ENCODE data around the gene RPS6KC1. TPM values are rescaled to one million over a fixed set of nuclear protein-coding genes. Genes with fewer than 3 reads are reported as not detected.
"Not testable (repeated sequence)": the region's sequence is repeated elsewhere in the genome, so short reads cannot be mapped to it uniquely, and the experiment has no call there.

RPS6KC1 gene
- total RNA-seq, 2 donors from 2014 or later, result 20.2 to 23.5 TPM

DNA sequence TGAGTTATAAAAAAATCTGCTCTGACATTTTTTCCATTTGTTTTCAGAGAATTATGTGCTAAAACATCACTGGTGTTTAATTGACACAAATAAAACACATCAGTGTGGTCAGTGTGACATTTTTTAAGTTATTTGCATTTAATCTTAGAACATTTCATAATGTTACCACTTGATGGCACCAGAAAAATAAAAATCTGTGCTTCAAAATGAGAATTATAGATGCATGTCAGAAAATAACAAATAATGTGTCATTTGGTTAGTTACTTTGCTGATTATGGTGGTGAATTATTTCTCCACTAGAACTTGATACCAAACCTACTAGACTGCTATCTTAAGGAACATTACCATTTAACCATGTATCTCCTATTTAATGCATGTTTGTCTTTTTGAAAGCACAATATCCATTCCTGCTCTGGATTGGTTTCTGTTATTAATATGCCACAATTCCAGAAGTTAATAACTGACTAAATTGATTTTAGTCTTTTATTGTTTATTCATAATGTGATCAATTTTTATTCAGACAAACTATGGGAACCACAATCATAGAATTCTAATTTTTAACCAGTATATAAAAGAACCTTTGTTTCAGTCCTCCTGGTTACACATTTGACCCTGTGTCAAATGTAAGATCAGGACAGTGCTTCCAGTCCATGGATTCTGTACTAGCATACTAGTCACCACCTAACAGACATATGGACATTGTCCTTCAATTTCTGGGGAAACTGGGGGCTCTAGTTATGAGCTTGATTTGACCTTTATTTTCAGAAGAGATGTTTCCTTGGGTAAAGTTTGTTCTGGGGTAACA is 81.0 kb downstream of the RPS6KC1 start:
- no peak for DNase-seq (ENCODE audit: low spot score)
- intact Hi-C loops (cut with DNase I), result no loop called here

DNA sequence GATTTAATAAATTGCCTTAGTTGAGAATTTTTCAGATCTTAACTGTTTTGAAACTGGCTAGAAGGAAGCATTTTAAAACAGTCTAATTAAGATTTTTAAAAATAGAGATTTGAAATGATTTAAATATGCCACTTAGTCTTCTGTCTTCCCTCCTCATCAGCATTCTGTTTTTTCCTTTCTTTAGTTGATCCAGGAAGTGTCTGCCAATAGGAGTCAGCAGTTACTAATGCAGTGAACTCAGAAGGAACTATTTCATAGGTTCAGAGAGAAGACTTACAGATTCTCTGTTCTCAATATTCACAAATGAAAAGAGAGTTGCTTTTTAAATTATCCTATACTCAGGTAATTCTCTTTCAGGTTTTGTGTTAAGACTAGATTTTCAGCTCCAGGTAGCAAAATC is 84.5 kb downstream of the RPS6KC1 start:
- intact Hi-C loops (cut with DNase I), result no loop called here

DNA sequence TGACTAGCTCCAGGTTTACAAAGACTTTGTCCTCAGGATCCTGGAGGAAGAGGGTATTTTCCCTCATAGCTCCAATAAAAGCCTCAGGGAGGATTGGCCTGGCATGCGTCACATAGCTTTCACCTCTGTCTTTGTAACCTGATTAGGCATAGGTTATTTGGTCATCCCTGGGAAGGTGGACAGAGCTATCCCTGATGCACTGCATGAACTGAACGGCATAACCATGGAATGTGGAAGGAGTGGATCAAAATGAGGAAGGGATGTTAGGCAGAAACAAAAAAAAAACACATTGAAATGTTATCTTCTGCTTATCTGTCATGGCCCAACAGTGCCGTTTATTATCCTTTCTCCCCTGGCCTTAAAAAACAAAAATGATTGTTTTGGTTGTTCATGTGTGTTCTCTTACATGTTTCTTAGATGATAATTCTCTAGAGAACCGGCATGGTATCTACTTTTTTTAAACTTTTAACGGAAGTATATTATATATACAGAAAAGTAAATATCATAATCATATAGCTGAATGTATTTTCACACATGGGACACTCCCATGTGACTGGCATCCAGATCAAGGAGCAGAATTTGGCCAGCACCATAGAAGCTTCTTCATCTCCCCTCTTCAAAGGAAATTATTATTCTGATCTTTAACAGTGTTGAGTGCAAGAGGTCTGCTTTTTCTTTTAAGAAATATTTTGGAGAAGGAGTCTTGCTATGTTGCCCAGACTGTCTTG is 85.3 kb downstream of the RPS6KC1 start:
- DNase-seq (ENCODE audit: low spot score), result no peak
- intact Hi-C loops (cut with DNase I), result no loop called here

More for the DNA sequence above, 84.5 kb downstream of the RPS6KC1 start:
- no peak for DNase-seq (ENCODE audit: low spot score)

DNA sequence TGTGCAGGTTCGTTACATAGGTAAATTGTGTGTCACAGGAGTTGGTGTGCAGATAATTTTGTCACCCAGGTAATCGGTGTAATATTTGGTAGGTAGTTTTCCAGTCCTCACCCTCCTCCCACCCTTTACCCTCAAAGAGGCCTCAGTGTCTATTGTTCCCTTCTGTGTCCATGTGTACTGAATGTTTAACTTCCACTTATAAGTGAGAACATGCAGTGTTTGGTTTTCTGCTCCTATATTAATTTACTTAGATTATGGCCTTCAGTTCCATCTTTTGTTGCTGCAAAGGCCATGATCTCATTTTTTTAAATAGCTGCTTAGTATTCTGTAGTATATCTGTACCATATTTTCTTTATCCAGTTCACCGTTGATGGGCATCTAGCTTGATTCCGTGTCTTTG is 87.3 kb downstream of the RPS6KC1 start:
- intact Hi-C loops (cut with DNase I), result no loop called here
- DNase-seq (ENCODE audit: low spot score), result no peak

DNA sequence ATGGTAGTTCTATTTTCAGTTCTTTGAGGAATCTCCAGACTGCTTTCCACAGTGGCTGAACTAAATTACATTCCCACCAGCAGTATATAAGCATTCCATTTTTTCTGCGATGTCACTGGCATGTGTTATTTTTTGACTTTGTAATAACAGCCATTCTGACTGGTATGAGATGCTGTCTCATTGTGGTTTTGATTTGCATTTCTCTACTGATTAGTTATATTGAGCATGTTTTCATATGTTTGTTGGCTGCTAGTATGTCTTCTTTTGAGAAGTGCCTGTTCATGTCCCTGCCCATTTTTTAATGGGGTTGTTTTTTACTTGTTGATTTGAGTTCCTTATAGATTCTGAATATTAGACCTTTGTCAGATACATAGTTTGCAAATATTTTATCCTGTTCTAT is 87.9 kb downstream of the RPS6KC1 start:
- intact Hi-C loops (cut with DNase I), result no loop called here
- no peak for DNase-seq (ENCODE audit: low spot score)

DNA sequence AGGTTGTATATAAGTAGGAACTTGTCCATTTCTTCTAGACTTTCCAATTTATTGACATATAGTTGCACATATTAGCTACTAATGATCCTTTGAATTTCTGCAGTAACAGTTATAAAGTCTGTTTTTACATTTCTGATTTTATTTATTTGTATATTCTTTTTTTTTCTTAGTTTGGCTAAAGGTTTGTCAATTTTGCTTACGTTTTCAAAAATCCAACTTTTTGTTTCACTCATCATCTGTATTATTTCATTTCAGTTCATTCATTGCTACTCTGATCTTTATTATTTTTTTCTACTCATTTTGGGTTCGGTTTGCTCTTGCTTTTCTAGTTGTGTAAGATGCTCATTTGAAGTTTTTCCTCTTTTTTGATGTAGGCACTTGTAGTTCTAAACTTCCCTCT is 97.9 kb downstream of the RPS6KC1 start:
- intact Hi-C loops (cut with DNase I), result no loop called here
- DNase-seq (ENCODE audit: low spot score), result no peak

DNA sequence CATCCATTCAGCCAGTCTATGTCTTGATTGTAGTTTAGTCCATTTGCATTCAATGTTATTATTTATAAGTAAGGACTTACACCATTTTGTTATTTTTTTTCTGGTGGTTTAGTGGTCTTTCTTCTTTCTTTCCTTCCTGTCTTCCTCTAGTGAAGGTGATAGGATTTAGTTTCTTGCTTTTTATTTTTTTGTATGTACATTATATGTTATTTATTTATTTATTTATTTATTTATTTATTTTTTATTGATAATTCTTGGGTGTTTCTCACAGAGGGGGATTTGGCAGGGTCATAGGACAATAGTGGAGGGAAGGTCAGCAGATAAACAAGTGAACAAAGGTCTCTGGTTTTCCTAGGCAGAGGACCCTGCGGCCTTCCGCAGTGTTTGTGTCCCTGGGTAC is 99.0 kb downstream of the RPS6KC1 start:
- DNase-seq (ENCODE audit: low spot score); intact Hi-C loops (cut with DNase I): not testable (repeated sequence)

DNA sequence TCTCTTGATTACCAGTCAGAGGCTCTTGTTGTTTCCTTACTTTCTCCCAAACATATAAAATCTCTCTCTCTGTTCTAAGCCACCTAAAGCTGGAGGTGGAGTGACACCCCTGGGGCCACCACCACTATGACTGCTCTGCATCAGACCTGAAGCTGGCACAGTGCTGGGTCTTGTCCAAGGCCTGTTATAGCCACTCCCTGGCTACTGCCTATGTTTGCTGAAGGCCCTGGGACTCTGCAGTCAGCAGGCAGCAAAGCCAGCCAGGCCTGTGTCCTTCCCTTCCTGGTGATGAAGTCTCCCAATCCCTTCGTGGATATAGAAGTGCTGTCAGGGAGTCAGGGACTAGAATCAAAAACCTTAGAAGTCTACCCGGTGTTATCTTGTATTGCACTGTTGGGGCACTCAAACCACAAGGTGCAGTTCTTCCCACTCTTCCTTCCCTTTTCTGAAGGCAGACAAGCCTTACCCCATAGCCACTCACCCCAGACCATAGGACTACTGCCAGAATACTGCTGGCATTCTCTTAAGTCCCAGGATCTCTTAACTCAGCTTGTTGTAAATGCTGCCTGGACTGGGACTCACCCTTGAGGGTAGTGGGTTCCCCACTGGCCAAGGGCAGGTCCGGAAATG is 103.1 kb downstream of the RPS6KC1 start:
- intact Hi-C loops (cut with DNase I), result no loop called here
- no peak for DNase-seq (ENCODE audit: low spot score)

DNA sequence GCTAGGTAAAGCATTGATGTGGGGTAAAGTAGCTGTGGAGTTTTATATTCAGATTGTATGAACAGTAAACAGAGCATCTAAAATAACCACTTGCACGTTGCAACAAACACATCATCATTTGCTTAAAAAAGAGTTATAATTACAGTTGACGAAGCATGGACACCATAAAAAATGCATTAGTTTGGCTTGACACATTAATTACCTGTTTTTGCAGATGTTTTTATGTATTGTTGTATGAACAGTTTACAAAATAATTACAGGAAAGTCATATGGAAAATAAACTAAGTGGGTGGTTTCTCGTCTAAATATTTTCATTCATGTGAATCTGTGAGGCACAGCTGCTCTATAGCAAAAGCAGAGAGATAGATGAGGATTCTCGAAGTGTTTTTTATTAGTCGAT is 108.3 kb downstream of the RPS6KC1 start:
- no peak for DNase-seq (ENCODE audit: low spot score)
- intact Hi-C loops (cut with DNase I), result no loop called here

DNA sequence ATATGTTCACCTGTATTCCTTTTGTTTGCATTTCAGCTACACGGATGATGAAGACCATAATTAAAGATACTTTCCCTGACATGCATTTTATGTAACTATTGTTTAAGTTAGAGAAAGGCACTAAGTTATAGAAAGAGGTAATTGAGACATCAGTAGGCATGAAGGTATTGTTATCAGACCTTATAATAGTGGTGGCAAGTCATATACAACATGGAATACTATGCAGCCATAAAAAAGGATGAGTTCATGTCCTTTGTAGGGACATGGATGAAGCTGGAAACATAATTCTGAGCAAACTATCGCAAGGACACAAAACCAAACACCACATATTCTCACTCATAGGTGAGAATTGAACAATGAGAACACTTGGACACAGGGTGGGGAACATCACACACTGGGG is 109.4 kb downstream of the RPS6KC1 start:
- DNase-seq (ENCODE audit: low spot score); intact Hi-C loops (cut with DNase I): not testable (repeated sequence)

DNA sequence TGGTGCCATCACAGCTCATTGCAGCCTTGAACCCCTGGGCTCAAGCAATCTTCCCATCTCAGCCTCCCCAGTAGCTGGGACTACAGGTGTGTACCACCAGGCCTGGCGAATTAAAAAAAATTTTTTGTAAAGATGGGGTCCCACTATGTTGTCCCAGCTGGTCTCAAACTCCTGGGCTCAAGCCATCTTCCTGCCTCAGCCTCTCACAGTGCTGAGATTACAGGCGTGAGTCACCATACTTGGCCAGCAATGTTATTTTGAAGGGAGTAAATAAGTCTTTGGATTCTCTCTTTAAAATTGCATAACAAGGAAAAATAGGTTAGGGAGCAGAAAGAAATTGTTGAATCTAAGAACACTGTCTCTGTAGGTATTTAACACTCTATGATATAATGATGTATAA is 111.3 kb downstream of the RPS6KC1 start:
- intact Hi-C loops (cut with DNase I), result no loop called here
- DNase-seq (ENCODE audit: low spot score), result no peak

DNA sequence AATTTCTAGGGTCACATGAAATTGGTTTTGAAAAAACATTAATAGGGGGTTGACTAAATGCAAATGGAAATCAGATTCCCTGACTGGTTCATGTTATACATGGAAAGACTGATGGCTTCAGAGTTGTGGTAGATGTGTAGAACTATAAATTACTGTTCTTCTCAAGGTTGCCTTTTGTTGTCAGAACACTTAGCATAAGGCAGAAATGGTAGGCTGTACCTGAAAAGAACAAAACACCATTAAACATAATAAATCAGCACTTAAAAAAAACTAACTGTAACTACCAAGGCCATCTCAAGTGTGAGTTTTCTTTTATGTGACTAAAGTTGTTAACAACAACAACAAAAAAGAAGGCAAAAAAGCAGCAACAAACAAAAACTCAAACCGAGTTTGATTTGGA is 111.8 kb downstream of the RPS6KC1 start:
- intact Hi-C loops (cut with DNase I), result no loop called here
- DNase-seq (ENCODE audit: low spot score), result no peak

DNA sequence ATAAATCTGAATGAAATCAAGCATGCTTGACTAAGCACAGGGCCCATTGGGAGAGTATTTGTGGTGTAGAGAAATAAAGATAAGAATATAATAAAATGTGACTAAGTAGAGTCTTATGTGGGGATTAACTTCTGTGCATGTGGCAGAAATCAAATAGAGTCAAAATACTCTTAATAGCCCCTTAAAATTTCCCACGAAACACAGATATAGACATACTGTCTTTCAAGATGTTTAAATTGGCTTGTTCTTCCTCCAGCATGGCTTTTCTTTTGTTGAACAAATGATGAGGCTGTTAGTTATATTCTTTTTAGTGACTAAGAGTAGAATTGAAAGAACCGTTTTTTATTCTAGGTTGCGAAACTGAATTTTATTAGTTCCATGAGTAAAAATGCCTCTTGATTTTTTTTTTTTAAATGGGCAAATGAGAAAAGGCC is 112.3 kb downstream of the RPS6KC1 start:
- intact Hi-C loops (cut with DNase I), result no loop called here
- no peak for DNase-seq (ENCODE audit: low spot score)

DNA sequence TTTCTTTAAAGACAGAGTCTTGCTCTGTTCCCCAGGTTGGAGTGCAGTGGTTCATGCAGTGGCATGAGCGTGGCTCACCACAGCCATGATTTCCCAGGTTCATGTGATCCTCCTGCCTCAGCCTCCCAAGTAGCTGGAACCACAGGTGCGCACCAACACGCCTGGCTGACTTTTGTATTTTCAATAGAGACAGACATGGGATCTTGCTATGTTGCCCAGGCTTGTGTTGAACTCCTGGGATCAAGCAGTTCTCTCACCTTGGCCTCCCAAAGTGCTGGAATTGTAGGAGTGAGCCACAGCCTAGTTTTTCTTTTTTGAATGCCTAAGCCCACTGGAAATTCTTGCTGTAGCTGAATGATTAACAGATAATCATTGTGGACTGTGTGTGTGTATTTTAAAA is 113.5 kb downstream of the RPS6KC1 start:
- no peak for DNase-seq (ENCODE audit: low spot score)
- intact Hi-C loops (cut with DNase I), result no loop called here

DNA sequence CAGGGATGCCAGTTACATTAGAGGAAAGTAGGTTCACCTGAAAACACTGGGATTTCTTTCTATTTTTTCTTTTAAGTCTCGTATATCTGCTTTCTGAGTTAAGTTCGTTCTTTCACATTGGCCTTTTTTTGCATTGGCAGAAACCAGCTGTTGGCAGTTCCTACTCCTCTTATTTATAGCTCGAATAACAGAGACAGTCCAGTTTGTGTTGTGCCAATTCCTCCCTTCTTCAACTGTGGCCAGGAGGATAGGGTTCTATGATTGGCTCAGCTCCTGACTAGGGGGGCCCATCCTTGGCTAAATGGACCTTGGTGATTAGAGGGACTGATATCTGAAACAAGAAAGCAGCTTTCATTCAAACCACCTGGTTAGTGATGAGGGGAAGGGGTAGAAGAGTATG is 115.8 kb downstream of the RPS6KC1 start:
- DNase-seq (ENCODE audit: low spot score), result no peak
- intact Hi-C loops (cut with DNase I), result no loop called here

DNA sequence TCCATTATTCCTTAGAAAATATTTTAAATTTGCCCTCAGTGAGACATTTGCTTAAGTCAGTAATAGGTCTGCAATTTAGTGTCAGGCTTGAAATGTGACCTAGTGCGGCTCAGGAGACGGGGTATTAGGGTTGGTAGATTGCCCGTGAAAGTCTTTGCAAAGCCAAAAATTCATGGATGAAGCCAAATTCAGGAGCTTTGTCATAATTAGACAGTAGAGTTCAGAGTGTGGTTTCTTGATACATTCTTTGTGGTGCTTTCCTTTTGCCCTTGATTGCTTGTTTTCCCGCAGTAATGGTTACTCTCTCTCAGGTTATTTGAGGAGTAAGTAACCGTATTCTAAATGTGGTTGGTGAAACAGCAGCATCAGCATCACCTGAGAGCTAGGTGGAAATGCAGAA is 120.7 kb downstream of the RPS6KC1 start:
- intact Hi-C loops (cut with DNase I), result no loop called here
- no peak for DNase-seq (ENCODE audit: low spot score)

DNA sequence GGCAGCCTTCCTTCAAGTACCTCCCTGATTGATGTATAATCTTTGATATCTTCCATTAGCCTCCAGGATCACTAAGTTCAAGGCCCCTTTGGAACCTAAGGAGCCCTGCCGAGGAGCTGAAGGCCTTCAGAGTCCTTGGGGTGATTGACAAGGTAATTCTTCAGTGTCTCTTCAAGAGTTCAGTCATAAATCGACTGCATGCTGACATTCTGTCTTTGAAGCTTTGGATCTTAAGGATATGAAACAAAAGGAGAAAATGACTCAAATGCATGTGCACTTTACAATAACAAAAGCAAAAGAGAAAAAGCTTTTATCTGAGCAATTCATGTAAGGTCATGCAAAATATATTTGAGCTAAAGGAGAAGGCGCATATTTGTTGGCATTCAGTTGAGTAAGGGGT is 125.3 kb downstream of the RPS6KC1 start:
- intact Hi-C loops (cut with DNase I), result no loop called here

DNA sequence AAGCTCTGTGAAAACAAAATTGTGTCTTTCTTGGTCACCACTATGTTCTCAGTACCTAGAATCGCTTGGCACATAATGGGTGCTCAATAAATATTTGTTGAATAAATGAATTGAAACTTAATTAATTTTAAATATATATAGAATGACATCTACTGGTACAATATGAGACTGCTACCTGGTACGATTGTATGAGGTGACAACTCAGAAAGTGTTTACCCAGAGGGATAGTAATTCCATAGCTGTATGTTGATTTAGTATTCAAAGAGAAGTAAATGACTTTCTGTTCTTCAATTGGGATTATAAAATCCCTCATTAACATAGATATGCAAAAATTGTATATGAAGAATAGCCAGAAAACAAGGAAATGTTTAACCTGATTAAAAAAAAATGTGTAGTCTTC is 128.7 kb downstream of the RPS6KC1 start:
- intact Hi-C loops (cut with DNase I), result no loop called here
- DNase-seq (ENCODE audit: low spot score), result no peak

More for the DNA sequence above, 125.3 kb downstream of the RPS6KC1 start:
- DNase-seq (ENCODE audit: low spot score), result no peak

DNA sequence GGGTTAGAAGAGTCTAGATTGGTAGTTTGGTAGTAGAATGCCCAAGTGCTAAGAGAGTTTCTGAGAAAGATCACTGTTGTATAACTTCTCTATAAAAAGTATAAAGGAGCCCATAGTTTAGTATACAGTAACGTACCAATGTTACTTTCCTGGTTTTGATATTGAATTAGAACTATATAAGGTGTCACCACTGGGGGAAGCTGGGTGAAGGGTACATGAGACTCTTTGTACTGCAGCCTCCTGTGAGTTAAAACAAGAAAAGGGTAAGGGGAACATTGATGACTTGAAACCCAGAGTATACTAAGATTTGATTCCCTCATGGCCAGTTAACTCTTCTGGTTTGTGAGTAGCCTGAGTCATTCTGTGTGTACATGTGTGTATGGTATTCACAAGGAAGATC is 129.8 kb downstream of the RPS6KC1 start:
- no peak for DNase-seq (ENCODE audit: low spot score)
- intact Hi-C loops (cut with DNase I), result no loop called here

DNA sequence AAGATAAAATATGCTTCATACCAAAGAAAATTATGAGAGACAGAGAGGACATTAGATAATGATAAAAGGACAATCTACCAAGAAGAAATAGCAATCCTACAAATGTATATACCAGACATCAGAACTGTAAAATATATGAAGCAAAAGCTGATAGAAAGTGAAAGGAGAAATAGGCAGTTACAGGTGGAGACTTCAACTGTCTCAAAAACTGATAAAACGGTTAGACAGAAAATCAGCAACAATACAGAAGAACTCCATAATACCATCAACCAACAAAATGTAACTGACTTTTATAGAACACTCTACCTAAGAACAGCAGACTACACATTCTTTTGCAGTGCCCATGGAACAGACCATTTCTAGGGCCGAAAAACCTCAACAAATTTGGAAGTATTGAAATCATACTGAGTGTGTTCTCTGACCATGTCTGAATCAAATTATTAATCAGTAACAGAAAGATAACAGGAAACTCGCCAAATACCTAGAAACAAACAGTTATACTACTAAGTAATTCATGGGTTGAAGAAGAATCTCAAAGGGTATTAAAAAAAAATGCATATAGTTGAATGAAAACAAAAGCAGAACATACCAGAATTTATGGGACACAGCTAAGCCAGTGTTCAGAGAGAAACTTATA is 132.1 kb downstream of the RPS6KC1 start:
- DNase-seq (ENCODE audit: low spot score), result no peak
- intact Hi-C loops (cut with DNase I), result no loop called here
